Mononuclear cell (primary cell): ENCODE data around the gene OR4C12. TPM values are rescaled to one million over a fixed set of nuclear protein-coding genes. Genes with fewer than 3 reads are reported as not detected.
"Not testable (repeated sequence)": the region's sequence is repeated elsewhere in the genome, so short reads cannot be mapped to it uniquely, and the experiment has no call there.

Source experiments
- H3K27me3 ChIP-seq: 2 replicates; pipeline ENCODE4 v1.6.0; 2011; ENCODE audit warnings: low read length, control low read depth; ENCODE audit not compliant: insufficient read depth
- H3K4me1 ChIP-seq: 2 replicates; pipeline ENCODE4 v1.5.1; 2011; ENCODE audit warnings: mild to moderate bottlenecking, low read length, control low read depth; ENCODE audit not compliant: insufficient read depth
- H3K4me3 ChIP-seq: 2 replicates; pipeline ENCODE4 v1.5.1; 2011; ENCODE audit warnings: mild to moderate bottlenecking, low read length, moderate library complexity
- H3K9me3 ChIP-seq: 2 replicates; pipeline ENCODE4 v1.5.1; 2011; ENCODE audit warnings: low read depth, mild to moderate bottlenecking, control low read depth, low read length
- total RNA-seq: library from RNA; depleted of rRNA; stranded (reverse); fragments of >200 nt; gene quantifications from one replicate; pipeline ENCODE4 v1.2.3, GENCODE V29; 2012

The OR4C12 gene
- not detected for total RNA-seq

GRCh38 chr11:49982435-49982834 lies at the start of gene OR4C12:
Gene OR4C12 (minus strand): TSS chr11:49982535. CDS start chr11:49982501, 34 bp downstream.
- H3K27me3 ChIP-seq, H3K4me3 ChIP-seq, H3K9me3 ChIP-seq, H3K4me1 ChIP-seq: not testable (repeated sequence)

DNA sequence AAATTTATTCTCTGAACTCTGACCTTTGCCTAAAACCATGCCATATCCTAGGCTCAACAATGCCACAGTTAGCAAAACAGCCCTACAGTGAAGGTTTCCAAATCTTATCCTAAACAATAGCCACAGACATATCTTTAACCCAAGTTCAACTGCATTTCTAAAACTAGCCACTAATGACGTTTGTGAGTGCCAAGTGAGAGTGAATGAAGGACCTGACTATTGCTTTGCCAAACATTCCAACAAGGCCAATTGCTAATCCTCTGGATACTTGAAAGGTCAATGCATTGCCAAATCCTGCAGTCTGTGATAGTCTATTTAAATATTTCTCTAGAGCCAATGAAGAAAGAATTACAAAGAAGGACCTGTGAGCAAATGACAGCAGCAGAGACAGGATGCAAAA lies 47.9 kb upstream of the OR4C12 start:
- H3K9me3 ChIP-seq = no peaks in the 10 kb centered on the region
- H3K4me3 ChIP-seq = no peak overlapping the region
- H3K27me3 ChIP-seq = no peaks in the 10 kb centered on the region
- H3K4me1 ChIP-seq = no peaks in the 10 kb centered on the region

DNA sequence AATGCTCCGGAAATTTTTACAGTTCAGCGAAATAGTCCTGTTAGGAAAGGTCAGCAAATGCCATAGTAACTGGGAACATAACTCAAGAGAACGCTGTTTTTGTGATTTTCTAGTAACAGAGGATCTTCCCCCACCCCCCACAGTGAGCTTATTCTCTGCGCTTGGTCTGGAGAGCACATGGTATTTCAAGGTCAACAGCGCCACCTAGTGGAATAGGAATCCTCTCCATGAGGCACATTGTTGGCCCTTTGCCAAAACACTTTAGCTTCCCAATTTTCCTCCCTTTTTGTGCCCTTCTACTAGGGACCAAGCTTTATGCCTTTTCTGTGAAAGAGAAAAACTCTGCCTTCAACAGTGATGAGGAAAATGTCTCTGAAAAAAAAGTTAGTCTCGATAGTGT lies 13.2 kb upstream of the OR4C12 start:
- H3K9me3 ChIP-seq = no peaks in the 10 kb centered on the region
- H3K4me1 ChIP-seq = no peaks in the 10 kb centered on the region
- no peaks in the 10 kb centered on the region for H3K27me3 ChIP-seq
- no peak overlapping the region for H3K4me3 ChIP-seq

DNA sequence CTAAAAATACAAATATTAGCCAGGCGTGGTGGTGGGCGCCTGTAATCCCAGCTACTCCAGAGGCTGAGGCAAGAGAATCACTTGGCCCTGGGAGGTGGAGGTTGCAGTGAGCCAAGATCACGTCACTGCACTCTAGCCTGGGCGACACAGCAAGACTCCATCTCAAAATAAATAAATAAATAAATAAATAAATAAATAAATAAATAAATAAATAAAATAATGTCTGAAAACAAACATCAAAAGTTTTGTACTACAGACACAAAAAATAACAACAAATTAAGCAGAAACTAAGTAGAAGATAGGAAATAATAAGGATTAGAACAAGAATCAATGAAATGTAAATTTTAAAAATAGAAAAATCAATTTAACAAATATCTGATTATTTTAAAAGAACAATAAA lies 8.9 kb downstream of the OR4C12 start:
- H3K27me3 ChIP-seq, H3K4me3 ChIP-seq, H3K9me3 ChIP-seq, H3K4me1 ChIP-seq: not testable (repeated sequence)

DNA sequence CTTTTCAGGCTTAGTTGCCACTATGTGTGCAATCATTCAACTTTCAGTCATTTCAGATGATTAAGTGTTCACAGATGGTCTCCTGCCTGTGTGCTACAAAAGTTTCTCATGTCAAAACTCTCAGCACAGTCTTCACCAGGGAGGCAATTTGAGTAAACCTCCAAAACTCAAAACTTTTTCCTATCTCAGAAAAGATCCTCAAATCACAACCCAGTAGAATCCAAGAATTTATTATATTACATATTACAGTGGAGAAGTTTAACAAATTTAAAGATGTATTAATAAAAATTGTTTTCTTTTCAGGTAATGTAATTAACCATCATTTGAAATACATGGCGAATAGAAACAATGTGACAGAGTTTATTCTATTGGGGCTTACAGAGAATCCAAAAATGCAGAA lies 30.2 kb downstream of the OR4C12 start, which contains the start of gene OR4C13:
Gene OR4C13, plus strand, starts transcription at position 301 of the 400 bp plus-strand sequence. Its CDS starts 32 bp downstream, at position 333.
- H3K4me1 ChIP-seq = no peaks in the 10 kb centered on the region
- H3K4me3 ChIP-seq = no peak within 1 kb of the TSS
- no peaks in the 10 kb centered on the region for H3K9me3 ChIP-seq
- H3K27me3 ChIP-seq = no peaks in the 10 kb centered on the region

DNA sequence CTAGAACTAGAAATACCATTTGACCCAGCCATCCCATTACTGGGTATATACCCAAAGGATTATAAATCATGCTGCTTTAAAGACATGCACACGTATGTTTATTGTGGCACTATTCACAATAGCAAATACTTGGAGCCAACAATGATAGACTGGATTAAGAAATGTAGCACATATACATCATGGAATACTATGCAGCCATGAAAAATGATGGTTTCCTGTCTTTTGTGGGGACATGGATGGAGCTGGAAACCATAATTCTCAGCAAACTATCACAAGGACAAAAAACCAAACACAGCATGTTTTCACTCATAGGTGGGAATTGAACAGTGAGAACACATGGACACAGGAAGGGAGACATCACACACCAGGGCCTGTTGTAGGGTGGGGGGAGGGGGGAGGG lies 33.6 kb downstream of the OR4C12 start:
- not testable (repeated sequence) for H3K4me3 ChIP-seq, H3K27me3 ChIP-seq, H3K9me3 ChIP-seq, H3K4me1 ChIP-seq

Other genes with a start within 250 kb of the OR4C12 start
- not detected for gene OR4C13, start 30.1 kb downstream of the OR4C12 start, total RNA-seq
- not detected for gene OR4C45, start 50.3 kb upstream of the OR4C12 start, total RNA-seq